ENCODE data around the gene PARP1. TPM values are rescaled to one million over a fixed set of nuclear protein-coding genes. Genes with fewer than 3 reads are reported as not detected.

The PARP1 gene
- total RNA-seq, 1 donor from 2014 or later, result 42.9 TPM

Other genes with a start within 250 kb of the PARP1 start
- 79.2 TPM for gene ACBD3, start 221.4 kb downstream of the PARP1 start, total RNA-seq (ENCODE audit: insufficient read depth, low replicate concordance)
- 1.4 TPM for gene MIXL1, start 184.4 kb downstream of the PARP1 start, total RNA-seq (ENCODE audit: insufficient read depth, low replicate concordance)
- 7.0 TPM for gene LIN9, start 98.9 kb downstream of the PARP1 start, total RNA-seq (ENCODE audit: insufficient read depth, low replicate concordance)
- gene STUM, start 140.7 kb upstream of the PARP1 start, total RNA-seq (ENCODE audit: insufficient read depth, low replicate concordance), result 1.7 TPM